Measurements from ENCODE around the gene CD19. TPM values are rescaled to one million over a fixed set of nuclear protein-coding genes. Genes with fewer than 3 reads are reported as not detected.
"Not testable (repeated sequence)": the region's sequence is repeated elsewhere in the genome, so short reads cannot be mapped to it uniquely, and the experiment has no call there.

Gene CD19
- total RNA-seq = not detected

GRCh38 chr16:28931801-28932225 is at the start of gene CD19:
CD19 (plus strand) TSS chr16:28931971; CDS start chr16:28932001, 30 bp downstream.
- DNase-seq (ENCODE audit: extremely low spot score in 2 of 2) = no peak
- no peaks in the 10 kb centered on the region for H3K27me3 ChIP-seq
- TF ChIP-seq POLR2AphosphoS5 (IDR thresholded peaks at IDR 0.05; ENCODE audit: insufficient read depth in 1 of 2, low read depth in 1 of 2) = no peak
- TF ChIP-seq, protein P1, sequence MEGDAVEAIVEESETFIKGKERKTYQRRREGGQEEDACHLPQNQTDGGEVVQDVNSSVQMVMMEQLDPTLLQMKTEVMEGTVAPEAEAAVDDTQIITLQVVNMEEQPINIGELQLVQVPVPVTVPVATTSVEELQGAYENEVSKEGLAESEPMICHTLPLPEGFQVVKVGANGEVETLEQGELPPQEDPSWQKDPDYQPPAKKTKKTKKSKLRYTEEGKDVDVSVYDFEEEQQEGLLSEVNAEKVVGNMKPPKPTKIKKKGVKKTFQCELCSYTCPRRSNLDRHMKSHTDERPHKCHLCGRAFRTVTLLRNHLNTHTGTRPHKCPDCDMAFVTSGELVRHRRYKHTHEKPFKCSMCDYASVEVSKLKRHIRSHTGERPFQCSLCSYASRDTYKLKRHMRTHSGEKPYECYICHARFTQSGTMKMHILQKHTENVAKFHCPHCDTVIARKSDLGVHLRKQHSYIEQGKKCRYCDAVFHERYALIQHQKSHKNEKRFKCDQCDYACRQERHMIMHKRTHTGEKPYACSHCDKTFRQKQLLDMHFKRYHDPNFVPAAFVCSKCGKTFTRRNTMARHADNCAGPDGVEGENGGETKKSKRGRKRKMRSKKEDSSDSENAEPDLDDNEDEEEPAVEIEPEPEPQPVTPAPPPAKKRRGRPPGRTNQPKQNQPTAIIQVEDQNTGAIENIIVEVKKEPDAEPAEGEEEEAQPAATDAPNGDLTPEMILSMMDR (IDR thresholded peaks at IDR 0.05) = no peak
- TF ChIP-seq POLR2A (IDR thresholded peaks at IDR 0.05) = no peak

GRCh38 chr16:28882551-28883160 is 49.1 kb upstream of the CD19 start:
- no peak overlapping the region for H3K4me3 ChIP-seq
- no peaks in the 10 kb centered on the region for H3K36me3 ChIP-seq
- no peaks in the 10 kb centered on the region for H3K9me3 ChIP-seq
- TF ChIP-seq POLR2AphosphoS5 (IDR thresholded peaks at IDR 0.05; ENCODE audit: insufficient read depth in 1 of 2, low read depth in 1 of 2) (no peak), POLR2A (IDR thresholded peaks at IDR 0.05) (no peak)
- TF ChIP-seq, protein P1 (IDR thresholded peaks at IDR 0.05) = no peak
- no peak overlapping the region for H3K27ac ChIP-seq
- intact Hi-C loops (cut with DNase I) = no loop called here
- DNase-seq (ENCODE audit: extremely low spot score in 2 of 2) = no peak
- peaks cover 17% of the 10 kb centered on the region for H3K4me1 ChIP-seq
- no peaks in the 10 kb centered on the region for H3K27me3 ChIP-seq

More at GRCh38 chr16:28931801-28932225, at the start of gene CD19:
- Histone ChIP-seq H3K4me1 (peaks cover 5% of the 10 kb centered on the region), H3K27ac (no peak within 1 kb of the TSS), H3K9me3 (no peaks in the 10 kb centered on the region), H3K36me3 (no peaks in the 10 kb centered on the region), H3K4me3 (no peak within 1 kb of the TSS)
- intact Hi-C loops (cut with DNase I) = no loop called here

DNA sequence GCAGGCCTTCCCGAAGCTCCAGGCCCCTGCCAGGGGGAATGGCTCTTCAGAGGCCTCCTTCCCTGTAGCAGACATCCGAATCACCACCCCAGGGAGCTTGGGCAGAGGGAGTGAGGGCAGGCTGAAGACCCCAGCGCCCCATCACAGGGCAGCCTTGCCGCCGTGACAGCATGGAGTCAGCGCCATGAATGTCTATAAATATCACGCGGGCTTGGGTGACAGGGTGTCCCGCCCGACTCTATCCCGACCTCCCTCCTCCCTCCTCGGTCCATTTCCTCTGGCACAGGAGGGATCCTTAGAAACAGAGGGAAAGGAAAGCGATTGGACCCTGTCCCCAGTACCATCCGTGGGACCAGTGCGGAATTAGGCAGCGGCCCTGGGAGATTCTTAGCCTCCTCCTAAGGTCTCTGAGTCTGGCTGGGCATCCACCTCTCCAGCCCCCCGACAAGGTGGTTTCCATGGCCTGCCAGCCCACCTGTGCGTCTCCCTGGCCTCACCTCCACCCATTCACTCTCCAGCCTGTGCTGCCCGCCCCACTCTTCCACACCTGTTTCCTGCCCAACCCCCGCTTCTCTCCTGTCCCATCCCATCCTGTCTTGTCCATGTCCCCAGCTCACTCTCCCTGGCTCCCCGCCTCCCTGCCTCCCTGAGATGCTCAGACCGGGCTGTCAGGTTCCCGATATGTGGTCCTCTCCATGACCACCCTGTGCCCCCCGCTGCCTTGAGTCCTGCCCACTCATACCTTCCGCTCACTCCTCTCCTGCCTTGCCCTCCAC is 48.4 kb upstream of the CD19 start:
- Histone ChIP-seq H3K36me3 (no peaks in the 10 kb centered on the region), H3K27me3 (no peaks in the 10 kb centered on the region), H3K4me3 (no peak overlapping the region), H3K4me1 (peaks cover 17% of the 10 kb centered on the region), H3K27ac (no peak overlapping the region), H3K9me3 (no peaks in the 10 kb centered on the region)
- no peak for TF ChIP-seq POLR2A (IDR thresholded peaks at IDR 0.05)
- TF ChIP-seq POLR2AphosphoS5 (IDR thresholded peaks at IDR 0.05; ENCODE audit: insufficient read depth in 1 of 2, low read depth in 1 of 2) = no peak
- TF ChIP-seq, protein P1 (IDR thresholded peaks at IDR 0.05) = no peak
- intact Hi-C loops (cut with DNase I) = no loop called here
- no peak for DNase-seq (ENCODE audit: extremely low spot score in 2 of 2)

GRCh38 chr16:28884045-28884444 is 47.7 kb upstream of the CD19 start:
- no peak for TF ChIP-seq POLR2AphosphoS5 (IDR thresholded peaks at IDR 0.05; ENCODE audit: insufficient read depth in 1 of 2, low read depth in 1 of 2)
- no peak for TF ChIP-seq POLR2A (IDR thresholded peaks at IDR 0.05)
- TF ChIP-seq, protein P1 (IDR thresholded peaks at IDR 0.05) = no peak
- H3K36me3 ChIP-seq = no peaks in the 10 kb centered on the region
- H3K27ac ChIP-seq = no peak overlapping the region
- no peaks in the 10 kb centered on the region for H3K27me3 ChIP-seq
- DNase-seq (ENCODE audit: extremely low spot score in 2 of 2) = no peak
- no peak overlapping the region for H3K4me3 ChIP-seq
- H3K4me1 ChIP-seq = peaks cover 14% of the 10 kb centered on the region
- no peaks in the 10 kb centered on the region for H3K9me3 ChIP-seq
- intact Hi-C loops (cut with DNase I) = no loop called here

DNA sequence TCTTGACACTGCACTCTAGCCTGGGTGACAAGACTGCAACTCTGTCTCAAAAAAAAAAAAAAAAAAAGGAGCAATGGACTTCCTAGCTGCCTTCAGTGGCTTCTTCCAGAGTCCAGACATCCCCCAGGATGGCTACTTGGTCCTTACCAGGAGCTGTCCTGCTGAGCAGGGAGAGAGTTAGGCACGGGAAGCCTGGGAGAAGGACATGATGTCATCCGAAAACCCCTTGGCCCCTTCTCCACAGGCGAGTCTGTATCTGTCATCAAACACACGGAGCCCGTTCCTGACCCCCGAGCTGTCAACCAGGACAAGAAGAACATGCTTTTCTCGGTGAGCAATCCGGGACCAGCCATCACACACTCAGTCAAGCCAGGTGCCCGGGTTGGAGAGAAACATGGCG is 44.8 kb upstream of the CD19 start:
- Histone ChIP-seq H3K36me3 (no peaks in the 10 kb centered on the region), H3K27me3 (no peaks in the 10 kb centered on the region), H3K9me3 (no peaks in the 10 kb centered on the region), H3K4me1 (no peaks in the 10 kb centered on the region), H3K27ac (no peak overlapping the region), H3K4me3 (no peak overlapping the region)
- DNase-seq (ENCODE audit: extremely low spot score in 2 of 2) = peak in 1 of 2 donors; percentile 62
- intact Hi-C loops (cut with DNase I) = no loop called here
- TF ChIP-seq POLR2A (IDR thresholded peaks at IDR 0.05) = no peak
- no peak for TF ChIP-seq POLR2AphosphoS5 (IDR thresholded peaks at IDR 0.05; ENCODE audit: insufficient read depth in 1 of 2, low read depth in 1 of 2)
- TF ChIP-seq, protein P1 (IDR thresholded peaks at IDR 0.05) = no peak

GRCh38 chr16:28890355-28890754 is 41.4 kb upstream of the CD19 start:
- H3K4me3 ChIP-seq; H3K9me3 ChIP-seq; DNase-seq (ENCODE audit: extremely low spot score in 2 of 2); H3K27me3 ChIP-seq; H3K36me3 ChIP-seq; intact Hi-C loops (cut with DNase I); H3K27ac ChIP-seq; H3K4me1 ChIP-seq: not testable (repeated sequence)
